Measurements from ENCODE around the gene NXPE3.
"Not testable (repeated sequence)": the region's sequence is repeated elsewhere in the genome, so short reads cannot be mapped to it uniquely, and the experiment has no call there.

Gene NXPE3

DNA sequence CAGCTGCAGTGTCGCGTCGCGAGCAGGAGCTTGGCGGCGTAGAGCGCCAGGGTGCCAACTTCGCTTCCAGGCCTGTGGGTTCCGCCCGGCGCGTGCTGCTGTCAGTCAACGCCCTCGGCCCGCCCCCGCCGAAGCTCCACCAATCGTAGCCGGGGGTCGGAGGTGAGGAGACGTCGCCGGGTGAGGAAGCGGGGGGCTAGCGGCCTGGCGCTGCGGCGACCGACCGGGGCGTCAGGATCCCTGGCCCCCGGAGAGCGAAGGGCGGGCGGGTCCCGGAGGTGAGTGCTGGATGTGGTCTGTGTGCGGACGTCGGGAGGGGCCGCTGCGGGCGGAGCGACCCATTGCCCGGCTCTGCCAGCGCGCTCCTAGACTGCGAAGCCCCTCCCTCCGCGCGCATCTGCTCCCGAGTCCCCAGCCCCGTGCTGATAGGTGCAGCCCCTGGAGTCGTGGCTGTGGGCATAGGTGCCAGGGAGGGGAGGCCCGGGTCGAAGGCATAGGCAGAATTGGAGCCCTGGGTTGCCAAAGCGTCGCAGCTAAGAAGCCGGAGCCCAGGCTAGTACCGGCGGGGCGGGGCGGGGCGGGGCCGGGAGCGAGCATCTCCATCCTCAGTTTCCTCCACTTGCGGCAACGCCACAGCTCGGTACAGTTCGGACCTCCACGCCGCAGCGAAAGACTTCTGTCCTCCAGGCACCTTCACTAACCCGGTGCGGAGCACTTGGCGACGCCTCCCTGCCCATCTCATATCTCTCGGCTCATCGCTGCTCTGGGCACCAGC, at the start of gene NXPE3:
TSS of gene NXPE3 (plus strand) at position 165 of the 775 bp plus-strand sequence. CDS start 6,386 bp downstream, outside the sequence.
- peak within 1 kb of the TSS; percentile 60 for H3K4me3 ChIP-seq (ENCODE audit: low read length)
- TF ChIP-seq ZNF274 (IDR thresholded peaks at IDR 0.05; ENCODE audit: low read depth, low read length) = no peak

DNA sequence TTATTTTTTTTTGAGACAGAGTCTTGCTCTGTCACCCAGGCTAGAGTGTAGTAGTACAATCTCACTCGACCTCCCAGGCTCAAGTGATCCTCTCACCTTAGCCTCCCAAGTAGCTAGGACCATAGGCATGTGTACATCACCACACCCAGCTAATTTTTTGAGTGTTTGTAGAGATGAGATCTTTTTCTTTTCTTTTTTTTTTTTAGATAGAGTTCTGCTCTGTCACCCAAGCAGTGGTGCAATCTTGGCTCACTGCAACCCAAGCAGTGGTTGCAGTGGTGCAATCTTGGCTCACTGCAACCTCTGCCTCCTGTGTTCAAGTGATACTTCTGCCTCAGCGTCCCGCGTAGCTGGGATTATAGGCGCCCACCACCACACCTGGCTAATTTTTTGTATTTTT, 49.4 kb upstream of the NXPE3 start:
- no peak overlapping the region for H3K4me3 ChIP-seq (ENCODE audit: low read length)
- no peak for TF ChIP-seq ZNF274 (IDR thresholded peaks at IDR 0.05; ENCODE audit: low read depth, low read length)

DNA sequence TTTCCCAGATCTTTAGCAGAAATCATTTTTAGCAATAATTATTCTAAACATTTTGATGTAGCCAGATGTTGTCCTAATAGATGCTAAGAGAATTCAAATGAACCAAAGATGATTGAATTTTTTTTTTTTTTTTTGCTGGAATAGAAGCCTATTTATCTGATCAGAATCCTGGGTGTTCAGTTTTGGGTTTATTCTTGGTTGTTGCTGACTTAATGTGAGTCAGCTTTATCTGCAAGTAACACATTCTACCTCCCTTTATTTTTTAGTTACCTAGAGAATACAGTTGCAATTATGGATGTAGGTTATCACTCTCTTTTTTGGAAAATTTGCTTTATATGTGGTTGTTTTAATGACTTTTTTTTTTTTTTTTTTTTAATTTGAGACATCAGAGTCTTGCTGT, 48.2 kb upstream of the NXPE3 start:
- TF ChIP-seq ZNF274 (IDR thresholded peaks at IDR 0.05; ENCODE audit: low read depth, low read length) = no peak
- no peak overlapping the region for H3K4me3 ChIP-seq (ENCODE audit: low read length)

DNA sequence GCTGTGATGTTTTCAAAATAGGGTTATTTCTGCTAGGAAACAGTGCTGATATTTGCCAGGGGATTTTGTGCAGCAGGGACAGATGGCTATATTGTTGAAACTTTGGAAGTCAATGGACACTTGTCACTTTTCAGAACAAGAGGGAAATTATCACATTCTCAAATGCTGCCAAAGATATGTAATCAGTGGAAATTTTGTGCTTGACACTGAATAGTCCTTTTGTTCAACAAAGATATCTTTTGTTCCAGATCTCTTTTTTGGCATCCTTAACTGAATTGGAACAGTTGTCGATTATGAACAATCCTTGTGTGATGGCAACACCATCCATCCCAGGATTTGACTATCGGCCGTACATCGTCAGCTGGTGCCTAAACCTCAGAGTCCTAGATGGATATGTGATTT, 46.8 kb upstream of the NXPE3 start:
- no peak for TF ChIP-seq ZNF274 (IDR thresholded peaks at IDR 0.05; ENCODE audit: low read depth, low read length)
- no peak overlapping the region for H3K4me3 ChIP-seq (ENCODE audit: low read length)

DNA sequence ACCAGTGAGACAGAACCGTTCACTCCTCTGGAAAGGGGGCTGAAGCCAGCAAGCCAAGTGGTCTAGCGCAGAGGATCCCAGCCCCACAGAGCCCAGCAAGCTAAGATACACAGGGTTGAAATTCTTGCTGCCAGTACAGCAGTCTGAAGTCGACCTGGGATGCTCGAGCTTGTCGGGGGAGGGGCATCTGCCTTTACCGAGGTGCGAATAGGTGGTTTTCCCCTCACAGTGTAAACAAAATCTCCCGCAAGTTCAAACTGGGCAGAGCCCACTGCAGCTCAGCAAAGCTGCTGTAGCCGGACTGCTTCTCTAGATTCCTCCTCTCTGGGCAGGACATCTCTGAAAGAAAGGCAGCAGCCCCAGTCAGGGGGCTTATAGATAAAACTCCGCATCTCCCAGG, 43.2 kb upstream of the NXPE3 start:
- no peak for TF ChIP-seq ZNF274 (IDR thresholded peaks at IDR 0.05; ENCODE audit: low read depth, low read length)
- H3K4me3 ChIP-seq (ENCODE audit: low read length) = no peak overlapping the region

DNA sequence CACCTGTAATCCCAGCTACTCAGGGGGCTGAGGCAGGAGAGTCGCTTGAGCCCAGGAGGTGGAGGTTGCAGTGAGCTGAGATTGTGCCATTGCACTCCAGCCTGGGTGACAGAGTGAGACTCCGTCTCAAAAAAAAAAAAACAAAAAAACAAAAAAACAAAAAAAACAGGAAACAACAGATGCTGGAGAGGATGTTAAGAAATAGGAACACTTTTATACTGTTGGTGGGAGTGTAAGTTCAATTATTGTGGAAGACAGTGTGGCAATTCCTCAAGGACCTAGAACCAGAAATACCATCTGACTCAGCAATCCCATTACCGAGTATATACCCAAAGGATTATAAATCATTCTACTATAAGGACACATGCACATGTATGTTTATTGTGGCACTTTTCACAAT, 37.1 kb upstream of the NXPE3 start:
- H3K4me3 ChIP-seq (ENCODE audit: low read length) = not testable (repeated sequence)

DNA sequence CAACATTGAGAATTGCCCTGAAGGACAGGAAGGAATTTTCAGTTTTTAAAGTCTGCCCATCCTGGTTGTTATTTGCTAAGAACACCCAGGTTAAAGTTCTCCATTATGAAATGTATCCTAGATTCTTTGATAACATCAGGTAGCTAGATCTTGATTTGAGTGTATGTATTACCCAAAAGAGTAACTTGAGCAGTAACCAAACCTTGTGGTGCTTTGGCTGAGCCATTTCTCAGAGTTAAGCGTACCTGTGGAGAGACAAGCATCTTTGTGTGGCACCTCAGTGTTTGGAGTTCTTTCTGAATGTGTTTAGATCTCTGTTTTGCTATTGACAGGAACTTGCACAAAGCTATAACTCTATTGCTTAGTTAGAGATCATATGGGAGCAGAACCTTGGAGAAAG, 34.2 kb upstream of the NXPE3 start:
- H3K4me3 ChIP-seq (ENCODE audit: low read length) = no peak overlapping the region
- no peak for TF ChIP-seq ZNF274 (IDR thresholded peaks at IDR 0.05; ENCODE audit: low read depth, low read length)

DNA sequence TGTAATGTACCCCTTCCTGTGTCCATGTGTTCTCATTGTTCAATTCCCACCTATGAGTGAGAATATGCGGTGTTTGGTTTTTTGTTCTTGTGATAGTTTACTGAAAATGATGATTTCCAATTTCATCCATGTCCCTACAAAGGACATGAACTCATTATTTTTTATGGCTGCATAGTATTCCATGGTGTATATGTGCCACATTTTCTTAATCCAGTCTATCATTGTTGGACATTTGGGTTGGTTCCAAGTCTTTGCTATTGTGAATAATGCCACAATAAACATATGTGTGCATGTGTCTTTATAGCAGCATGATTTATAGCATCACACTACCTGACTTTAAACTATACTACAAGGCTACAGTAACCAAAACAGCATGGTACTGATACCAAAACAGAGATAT, 33.1 kb upstream of the NXPE3 start:
- H3K4me3 ChIP-seq (ENCODE audit: low read length) = not testable (repeated sequence)

DNA sequence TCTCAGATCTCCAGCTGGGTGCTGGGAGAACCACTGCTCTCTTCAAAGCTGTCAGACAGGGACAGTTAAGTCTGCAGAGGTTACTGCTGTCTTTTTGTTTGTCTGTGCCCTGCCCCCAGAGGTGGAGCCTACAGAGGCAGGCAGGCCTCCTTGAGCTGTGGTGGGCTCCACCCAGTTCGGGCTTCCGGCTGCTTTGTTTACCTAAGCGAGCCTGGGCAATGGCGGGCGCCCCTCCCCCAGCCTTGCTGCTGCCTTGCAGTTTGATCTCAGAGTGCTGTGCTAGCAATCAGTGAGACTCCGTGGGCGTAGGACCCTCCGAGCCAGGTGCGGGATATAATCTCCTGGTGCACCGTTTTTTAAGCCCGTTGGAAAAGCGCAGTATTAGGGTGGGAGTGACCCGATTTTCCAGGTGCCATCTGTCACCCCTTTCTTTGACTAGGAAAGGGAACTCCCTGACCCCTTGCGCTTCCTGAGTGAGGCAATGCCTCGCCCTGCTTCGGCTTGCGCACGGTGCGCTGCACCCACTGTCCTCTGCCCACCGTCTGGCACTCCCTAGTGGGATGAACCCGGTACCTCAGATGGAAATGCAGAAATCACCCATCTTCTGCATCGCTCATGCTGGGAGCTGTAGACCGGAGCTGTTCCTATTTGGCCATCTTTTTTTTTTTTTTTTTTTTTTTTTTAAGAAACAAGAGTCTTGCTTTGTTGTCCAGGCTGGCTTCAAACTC, 25.5 kb upstream of the NXPE3 start:
- H3K4me3 ChIP-seq (ENCODE audit: low read length) = not testable (repeated sequence)

DNA sequence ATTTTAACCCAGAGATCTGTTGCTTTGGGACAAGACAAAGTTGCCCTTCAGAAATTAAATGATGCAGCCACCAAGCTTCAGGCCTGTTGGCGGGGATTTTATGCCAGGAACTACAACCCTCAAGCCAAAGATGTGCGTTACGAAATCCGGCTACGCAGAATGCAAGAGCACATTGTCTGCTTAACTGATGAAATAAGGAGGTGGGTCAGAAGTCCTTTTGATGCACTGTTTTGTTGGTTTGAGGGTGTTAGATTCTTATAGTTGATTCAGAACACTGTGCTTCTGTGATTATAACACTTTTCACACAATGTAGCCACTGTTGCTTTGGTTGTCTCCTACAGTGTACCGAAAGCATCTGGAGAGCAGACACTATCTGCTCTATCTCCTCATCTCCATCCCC, 20.8 kb upstream of the NXPE3 start:
- no peak for TF ChIP-seq ZNF274 (IDR thresholded peaks at IDR 0.05; ENCODE audit: low read depth, low read length)

DNA sequence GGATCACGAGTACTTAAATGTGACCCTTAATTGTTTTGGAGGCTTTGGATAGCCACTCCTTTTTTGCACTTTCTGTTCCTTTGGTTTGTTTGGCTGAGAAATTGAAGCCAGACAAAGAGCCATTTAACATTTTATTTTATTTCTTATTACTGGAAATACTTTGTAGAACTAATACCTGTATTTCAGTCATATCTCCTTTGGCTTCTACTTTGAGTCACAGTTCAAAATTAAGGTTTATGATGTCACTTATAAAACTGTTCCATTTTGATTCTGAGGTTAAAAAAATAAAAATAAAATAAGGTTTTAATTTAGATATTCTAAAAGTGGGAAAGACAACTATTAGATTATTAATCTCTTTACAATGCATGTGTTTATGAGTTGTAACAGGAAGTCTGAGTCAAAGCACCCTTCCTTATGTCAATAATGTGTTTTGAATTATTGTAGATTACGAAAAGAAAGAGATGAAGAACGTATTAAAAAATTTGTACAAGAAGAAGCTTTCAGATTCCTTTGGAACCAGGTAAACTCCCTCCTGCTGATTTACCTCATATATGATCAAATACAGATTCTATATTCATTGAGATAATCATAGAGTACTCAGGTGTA, 16.9 kb upstream of the NXPE3 start:
- no peak for TF ChIP-seq ZNF274 (IDR thresholded peaks at IDR 0.05; ENCODE audit: low read depth, low read length)
- H3K4me3 ChIP-seq (ENCODE audit: low read length) = no peak overlapping the region

More for the DNA sequence above, 20.8 kb upstream of the NXPE3 start:
- H3K4me3 ChIP-seq (ENCODE audit: low read length) = no peak overlapping the region

DNA sequence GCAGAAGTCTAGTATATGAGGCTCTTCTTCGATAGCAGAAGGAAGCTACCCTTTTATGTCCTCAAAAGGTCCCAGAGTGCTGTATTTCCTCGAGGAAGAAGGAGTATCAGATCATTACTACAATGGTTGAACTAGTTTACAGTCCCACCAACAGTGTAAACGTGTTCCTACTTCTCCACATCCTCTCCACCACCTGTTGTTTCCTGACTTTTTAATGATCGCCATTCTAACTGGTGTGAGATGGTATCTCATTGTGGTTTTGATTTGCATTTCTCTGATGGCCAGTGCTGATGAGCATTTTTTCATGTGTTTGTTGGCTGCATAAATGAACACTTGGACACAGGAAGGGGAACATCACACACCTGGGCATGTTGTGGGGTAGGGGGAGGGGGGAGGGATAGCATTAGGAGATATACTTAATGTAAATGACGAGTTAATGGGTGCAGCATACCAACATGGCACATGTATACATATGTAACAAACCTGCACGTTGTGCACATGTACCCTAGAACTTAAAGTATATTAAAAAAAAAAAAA, 1.2 kb upstream of the NXPE3 start:
- not testable (repeated sequence) for H3K4me3 ChIP-seq (ENCODE audit: low read length)

DNA sequence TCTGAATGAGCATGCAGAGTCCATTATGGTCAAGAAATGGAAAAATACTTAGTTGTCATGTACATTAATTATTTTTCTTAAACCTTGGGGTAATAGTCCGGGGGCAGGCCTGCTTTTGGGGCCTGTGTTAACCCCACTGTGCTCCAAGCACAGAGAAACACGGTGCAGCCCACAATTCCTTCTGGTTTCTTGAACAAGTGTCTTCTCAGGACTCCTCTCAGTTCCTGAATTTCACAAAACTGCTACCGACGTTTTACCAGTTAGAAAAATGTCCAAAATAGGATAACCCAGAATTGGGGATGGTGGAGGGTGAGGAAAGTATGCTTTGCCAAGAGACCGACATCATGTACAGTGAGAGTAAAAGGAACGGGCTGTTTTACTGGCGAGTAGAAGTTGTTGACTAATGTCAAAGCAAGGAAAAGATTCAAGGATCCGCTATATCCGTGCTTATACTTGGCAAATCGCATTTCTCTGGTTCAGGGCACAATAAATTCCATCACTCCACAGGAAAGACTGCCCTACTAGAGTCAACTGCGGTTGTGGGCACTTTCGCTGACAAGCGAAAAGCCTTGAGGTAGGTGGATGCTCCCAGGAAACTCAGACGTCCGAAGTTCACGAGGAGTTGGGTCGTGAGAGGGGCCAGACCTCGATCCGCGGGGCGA, 495 bp upstream of the NXPE3 start:
- H3K4me3 ChIP-seq (ENCODE audit: low read length) = peak overlapping the region; percentile 60; the same call in 1 of the 2 replicates
- no peak for TF ChIP-seq ZNF274 (IDR thresholded peaks at IDR 0.05; ENCODE audit: low read depth, low read length)

DNA sequence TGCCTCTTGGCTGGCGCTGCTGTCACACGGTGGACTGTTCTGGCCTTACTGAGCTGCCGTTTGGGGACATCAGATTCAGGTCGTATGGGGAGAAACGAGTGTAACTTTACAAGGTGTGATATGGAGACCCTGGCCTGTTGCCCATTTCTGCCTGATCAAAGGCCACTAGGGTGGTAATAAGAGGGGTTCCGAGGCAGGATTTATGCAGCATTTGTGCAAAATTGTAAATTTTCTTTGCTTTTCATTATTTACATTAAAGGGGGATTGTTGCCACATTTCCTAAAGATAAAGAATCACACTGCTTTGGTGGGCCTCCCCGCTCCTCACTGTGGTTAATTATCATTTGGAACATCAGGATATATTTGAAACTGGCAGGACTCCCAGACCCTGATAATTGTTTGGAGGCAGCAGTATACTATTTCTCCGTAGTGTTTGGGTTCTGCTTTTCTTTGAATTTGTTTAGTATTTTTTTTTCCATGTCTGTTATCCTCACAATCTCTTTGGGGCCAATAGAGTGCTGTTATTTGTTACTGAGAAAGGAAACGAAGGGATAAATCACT, 891 bp downstream of the NXPE3 start:
- peak overlapping the region; percentile 60; the same call in 1 of the 2 replicates for H3K4me3 ChIP-seq (ENCODE audit: low read length)

More for the DNA sequence above, 891 bp downstream of the NXPE3 start:
- TF ChIP-seq ZNF274 (IDR thresholded peaks at IDR 0.05; ENCODE audit: low read depth, low read length) = no peak

Data from GM08714 (cell line).